Measurements from ENCODE around the gene LYL1. TPM values are rescaled to one million over a fixed set of nuclear protein-coding genes. Genes with fewer than 3 reads are reported as not detected.

The LYL1 gene
- total RNA-seq, 4 donors from 2014 or later = 4.5 to 33.4 (median 16.7) TPM

GRCh38 chr19:13053761-13054625 is 48.7 kb downstream of the LYL1 start:
- in situ Hi-C loops (cut with MboI; ENCODE audit: low pct_ligation_motif_present in 1 of 4, low pct_unique_long_range_greater_than_20kb in 1 of 4, low sequenced_read_pairs in 3 of 4) = no loop called here
- DNase-seq = peak; percentile 79
- H3K4me1 ChIP-seq = peaks cover 76 to 90% (median 84%) of the 10 kb centered on the region in 4 donors
- H3K36me3 ChIP-seq = no peaks in the 10 kb centered on the region
- intact Hi-C loops (cut with DNase I; ENCODE audit: low total_unique reads) = no loop called here
- no peak for TF ChIP-seq CTCF (IDR thresholded peaks at IDR 0.05)
- peak in 1 of 3 donors; percentile 26 for TF ChIP-seq POLR2AphosphoS5 (IDR thresholded peaks at IDR 0.05)
- no peak for TF ChIP-seq POLR2A (IDR thresholded peaks at IDR 0.05)
- no peak for TF ChIP-seq EP300 (IDR thresholded peaks at IDR 0.05; ENCODE audit: low read depth)
- H3K4me3 ChIP-seq = no peak overlapping the region
- H3K27ac ChIP-seq = peak overlapping the region; percentile 86 to 94 (median 92)
- no peaks in the 10 kb centered on the region for H3K27me3 ChIP-seq
- WGBS, 2 donors (ENCODE audit: low coverage in 1 of 2) = 50% methylated on average over 17 of the region's 17 CpGs; no CpG with 5 or more reads in 1 of the 2 donors
- H3K9me3 ChIP-seq = no peaks in the 10 kb centered on the region

GRCh38 chr19:13053238-13053637 is 49.4 kb downstream of the LYL1 start:
- Histone ChIP-seq H3K36me3 (no peaks in the 10 kb centered on the region), H3K9me3 (no peaks in the 10 kb centered on the region), H3K4me1 (peaks cover 74 to 83% (median 81%) of the 10 kb centered on the region in 4 donors), H3K4me3 (no peak overlapping the region), H3K27me3 (no peaks in the 10 kb centered on the region), H3K27ac (peak overlapping the region; percentile 86 to 94 (median 92))
- no peak for DNase-seq
- TF ChIP-seq EP300 (IDR thresholded peaks at IDR 0.05; ENCODE audit: low read depth) = no peak
- TF ChIP-seq POLR2AphosphoS5 (IDR thresholded peaks at IDR 0.05) = no peak
- no peak for TF ChIP-seq POLR2A (IDR thresholded peaks at IDR 0.05)
- no peak for TF ChIP-seq CTCF (IDR thresholded peaks at IDR 0.05)
- intact Hi-C loops (cut with DNase I; ENCODE audit: low total_unique reads) = no loop called here
- in situ Hi-C loops (cut with MboI; ENCODE audit: low pct_ligation_motif_present in 1 of 4, low pct_unique_long_range_greater_than_20kb in 1 of 4, low sequenced_read_pairs in 3 of 4) = no loop called here
- 66% methylated on average over 3 of the region's 3 CpGs; no CpG with 5 or more reads in 1 of the 2 donors for WGBS, 2 donors (ENCODE audit: low coverage in 1 of 2)

GRCh38 chr19:13052447-13053175 is 50.0 kb downstream of the LYL1 start:
- no peak for TF ChIP-seq CTCF (IDR thresholded peaks at IDR 0.05)
- no peak for TF ChIP-seq POLR2A (IDR thresholded peaks at IDR 0.05)
- no peak for TF ChIP-seq EP300 (IDR thresholded peaks at IDR 0.05; ENCODE audit: low read depth)
- no peak for TF ChIP-seq POLR2AphosphoS5 (IDR thresholded peaks at IDR 0.05)
- WGBS, 2 donors (ENCODE audit: low coverage in 1 of 2) = 63% methylated on average over 12 of the region's 12 CpGs; no CpG with 5 or more reads in 1 of the 2 donors
- H3K4me1 ChIP-seq = peaks cover 69 to 77% (median 75%) of the 10 kb centered on the region in 4 donors

GRCh38 chr19:13051557-13052165 is 51.0 kb downstream of the LYL1 start:
- Histone ChIP-seq H3K27ac (peak overlapping the region; percentile 86 to 94 (median 92)), H3K27me3 (no peaks in the 10 kb centered on the region), H3K36me3 (no peaks in the 10 kb centered on the region), H3K4me1 (peaks cover 59 to 67% (median 65%) of the 10 kb centered on the region in 4 donors), H3K9me3 (no peaks in the 10 kb centered on the region), H3K4me3 (peak overlapping the region in 2 of 4 donors; percentile 6 to 8)
- DNase-seq = peak; percentile 76
- WGBS, 2 donors (ENCODE audit: low coverage in 1 of 2) = 0 to 3% methylated on average over 7 to 23 of the region's 23 CpGs
- TF ChIP-seq EP300 (IDR thresholded peaks at IDR 0.05; ENCODE audit: low read depth) (no peak), POLR2A (IDR thresholded peaks at IDR 0.05) (no peak), POLR2AphosphoS5 (IDR thresholded peaks at IDR 0.05) (no peak), CTCF (IDR thresholded peaks at IDR 0.05) (no peak)
- in situ Hi-C loops (cut with MboI; ENCODE audit: low pct_ligation_motif_present in 1 of 4, low pct_unique_long_range_greater_than_20kb in 1 of 4, low sequenced_read_pairs in 3 of 4) (no loop called here), intact Hi-C loops (cut with DNase I; ENCODE audit: low total_unique reads) (no loop called here)

More at GRCh38 chr19:13052447-13053175, 50.0 kb downstream of the LYL1 start:
- Histone ChIP-seq H3K4me3 (no peak overlapping the region), H3K27me3 (no peaks in the 10 kb centered on the region), H3K9me3 (no peaks in the 10 kb centered on the region), H3K27ac (peak overlapping the region; percentile 86 to 94 (median 92)), H3K36me3 (no peaks in the 10 kb centered on the region)
- in situ Hi-C loops (cut with MboI; ENCODE audit: low pct_ligation_motif_present in 1 of 4, low pct_unique_long_range_greater_than_20kb in 1 of 4, low sequenced_read_pairs in 3 of 4) (no loop called here), intact Hi-C loops (cut with DNase I; ENCODE audit: low total_unique reads) (no loop called here)
- no peak for DNase-seq

Measured in transverse colon (tissue), 4 donors.